ENCODE results near the gene GVQW3.

Gene GVQW3

DNA sequence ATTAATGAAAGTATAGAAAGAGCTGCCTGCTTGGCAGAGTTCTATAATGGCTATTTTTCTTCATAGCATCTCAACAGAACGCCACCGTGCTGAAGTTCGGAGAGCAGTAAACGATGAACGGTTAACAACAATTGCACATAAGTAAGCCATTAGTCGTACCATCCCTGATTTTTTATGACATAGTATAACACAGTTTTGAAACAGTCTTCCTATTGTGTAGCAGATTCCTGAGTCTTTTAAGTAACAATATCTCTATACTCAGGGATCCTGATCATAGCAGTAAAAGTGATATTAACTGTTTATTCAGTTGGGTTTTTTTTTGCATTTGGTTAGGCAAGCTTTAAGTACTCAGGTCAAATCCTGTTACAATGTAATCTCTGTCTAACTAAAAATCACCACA is 72.1 kb downstream of the GVQW3 start:
- DNase-seq = no peak

DNA sequence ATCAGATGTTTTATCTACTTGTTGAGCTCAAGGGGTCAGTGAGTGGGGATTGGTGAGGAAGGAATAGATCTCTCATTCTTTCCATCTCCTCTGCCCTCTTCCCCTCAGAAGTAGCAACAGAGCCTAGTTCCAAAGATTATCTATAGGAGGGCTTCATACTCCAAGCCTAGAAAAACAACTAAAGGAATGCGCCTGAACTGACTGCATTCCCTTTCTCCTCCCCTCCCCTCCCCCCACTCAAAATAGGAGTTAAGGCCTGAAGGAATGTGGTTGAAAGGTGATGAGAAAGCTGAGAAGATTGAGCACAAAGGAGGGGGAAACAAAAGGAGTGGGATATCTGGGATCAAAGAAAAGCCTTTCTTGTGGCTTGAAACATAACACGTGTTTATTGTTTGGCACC is 74.2 kb downstream of the GVQW3 start:
- no peak for DNase-seq

DNA sequence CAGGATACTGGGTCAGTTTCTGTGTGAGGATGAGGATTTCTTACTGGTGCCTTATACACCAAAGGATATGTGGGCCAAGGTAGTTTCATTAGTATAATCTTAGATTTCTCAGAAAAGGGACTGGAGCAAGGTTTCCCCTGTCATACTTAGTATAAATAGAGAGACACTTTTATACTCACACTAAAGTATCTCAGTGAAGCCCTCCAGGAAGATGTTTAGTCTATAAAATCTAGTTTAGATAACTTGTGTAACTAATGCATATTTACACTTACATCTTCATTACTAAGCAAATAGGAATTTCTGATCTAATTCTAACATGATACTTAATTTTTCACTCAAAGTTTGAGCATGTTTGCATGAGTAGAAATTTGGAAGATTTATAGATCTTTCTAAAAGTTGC is 74.8 kb downstream of the GVQW3 start:
- DNase-seq = no peak

- DNase-seq = no peak
These were observed 75.4 kb downstream of the GVQW3 start for GRCh38 chr11:76456571-76456970.
